ENCODE data around the gene MYL7.

The MYL7 gene

DNA sequence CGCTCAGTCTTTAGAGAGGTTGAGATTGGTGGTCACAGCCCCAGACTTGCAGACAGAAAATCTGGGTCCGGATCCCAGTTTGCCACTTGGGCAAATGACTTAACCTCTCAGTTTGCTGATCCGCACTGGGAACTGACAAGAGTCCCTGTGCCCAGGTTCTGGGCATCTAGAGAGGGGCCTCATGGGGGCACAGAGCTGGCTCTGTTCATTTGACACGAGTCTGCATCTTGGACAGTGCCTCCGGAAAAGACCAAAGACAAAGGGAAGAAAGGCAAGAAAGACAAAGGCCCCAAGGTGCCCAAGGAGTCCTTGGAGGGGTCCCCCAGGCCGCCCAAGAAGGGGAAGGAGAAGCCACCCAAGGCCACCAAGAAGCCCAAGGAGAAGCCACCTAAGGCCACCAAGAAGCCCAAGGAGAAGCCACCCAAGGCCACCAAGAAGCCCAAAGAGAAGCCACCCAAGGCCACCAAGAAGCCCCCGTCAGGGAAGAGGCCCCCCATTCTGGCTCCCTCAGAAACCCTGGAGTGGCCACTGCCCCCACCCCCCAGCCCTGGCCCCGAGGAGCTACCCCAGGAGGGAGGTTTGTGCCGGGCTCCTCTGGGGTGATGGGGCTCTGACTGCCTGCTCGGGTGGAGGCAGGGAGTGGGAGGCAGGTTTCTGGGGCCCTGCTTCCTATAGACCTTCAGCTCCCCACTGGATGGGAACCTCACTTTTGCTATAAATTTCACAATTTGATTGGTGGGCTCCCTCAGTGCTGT, 34.6 kb downstream of the MYL7 start:
- TF ChIP-seq POLR2A (IDR thresholded peaks at IDR 0.05; ENCODE audit: extremely low read depth, insufficient read length) (no peak), MYC (IDR thresholded peaks at IDR 0.05; ENCODE audit: low read depth, low read length) (no peak)
- TF ChIP-seq, protein P1, sequence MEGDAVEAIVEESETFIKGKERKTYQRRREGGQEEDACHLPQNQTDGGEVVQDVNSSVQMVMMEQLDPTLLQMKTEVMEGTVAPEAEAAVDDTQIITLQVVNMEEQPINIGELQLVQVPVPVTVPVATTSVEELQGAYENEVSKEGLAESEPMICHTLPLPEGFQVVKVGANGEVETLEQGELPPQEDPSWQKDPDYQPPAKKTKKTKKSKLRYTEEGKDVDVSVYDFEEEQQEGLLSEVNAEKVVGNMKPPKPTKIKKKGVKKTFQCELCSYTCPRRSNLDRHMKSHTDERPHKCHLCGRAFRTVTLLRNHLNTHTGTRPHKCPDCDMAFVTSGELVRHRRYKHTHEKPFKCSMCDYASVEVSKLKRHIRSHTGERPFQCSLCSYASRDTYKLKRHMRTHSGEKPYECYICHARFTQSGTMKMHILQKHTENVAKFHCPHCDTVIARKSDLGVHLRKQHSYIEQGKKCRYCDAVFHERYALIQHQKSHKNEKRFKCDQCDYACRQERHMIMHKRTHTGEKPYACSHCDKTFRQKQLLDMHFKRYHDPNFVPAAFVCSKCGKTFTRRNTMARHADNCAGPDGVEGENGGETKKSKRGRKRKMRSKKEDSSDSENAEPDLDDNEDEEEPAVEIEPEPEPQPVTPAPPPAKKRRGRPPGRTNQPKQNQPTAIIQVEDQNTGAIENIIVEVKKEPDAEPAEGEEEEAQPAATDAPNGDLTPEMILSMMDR (IDR thresholded peaks at IDR 0.05; ENCODE audit: low read depth, low read length), result no peak
- TF ChIP-seq, protein P2, sequence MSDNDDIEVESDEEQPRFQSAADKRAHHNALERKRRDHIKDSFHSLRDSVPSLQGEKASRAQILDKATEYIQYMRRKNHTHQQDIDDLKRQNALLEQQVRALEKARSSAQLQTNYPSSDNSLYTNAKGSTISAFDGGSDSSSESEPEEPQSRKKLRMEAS (IDR thresholded peaks at IDR 0.05; ENCODE audit: low read depth, low read length), result no peak
- no peak overlapping the region for H3K4me3 ChIP-seq (ENCODE audit: low read depth, low read length)
- DNase-seq (ENCODE audit: low read depth), result no peak

GRCh38 chr7:44105832-44106231, 35.3 kb downstream of the MYL7 start:
- H3K4me3 ChIP-seq (ENCODE audit: low read depth, low read length), result no peak overlapping the region
- no peak for DNase-seq (ENCODE audit: low read depth)
- TF ChIP-seq, protein P1 (IDR thresholded peaks at IDR 0.05; ENCODE audit: low read depth, low read length), result no peak
- TF ChIP-seq, protein P2 (IDR thresholded peaks at IDR 0.05; ENCODE audit: low read depth, low read length), result no peak
- TF ChIP-seq POLR2A (IDR thresholded peaks at IDR 0.05; ENCODE audit: extremely low read depth, insufficient read length) (no peak), MYC (IDR thresholded peaks at IDR 0.05; ENCODE audit: low read depth, low read length) (no peak)

- H3K4me3 ChIP-seq (ENCODE audit: low read depth, low read length), result no peak overlapping the region
These were observed 36.0 kb downstream of the MYL7 start for GRCh38 chr7:44104860-44105771.

GRCh38 chr7:44103923-44104859, 36.9 kb downstream of the MYL7 start, which contains the start of gene AEBP1:
AEBP1 (plus strand) TSS chr7:44104345; CDS start chr7:44104666, 321 bp downstream.
- H3K4me3 ChIP-seq (ENCODE audit: low read depth, low read length), result no peak within 1 kb of the TSS
- no peak for DNase-seq (ENCODE audit: low read depth)
- TF ChIP-seq, protein P2 (IDR thresholded peaks at IDR 0.05; ENCODE audit: low read depth, low read length), result no peak
- TF ChIP-seq POLR2A (IDR thresholded peaks at IDR 0.05; ENCODE audit: extremely low read depth, insufficient read length) (no peak), MYC (IDR thresholded peaks at IDR 0.05; ENCODE audit: low read depth, low read length) (no peak)
- TF ChIP-seq, protein P1 (IDR thresholded peaks at IDR 0.05; ENCODE audit: low read depth, low read length), result no peak

More at GRCh38 chr7:44104860-44105771, 36.0 kb downstream of the MYL7 start:
- no peak for DNase-seq (ENCODE audit: low read depth)
- TF ChIP-seq, protein P1 (IDR thresholded peaks at IDR 0.05; ENCODE audit: low read depth, low read length), result no peak

DNA sequence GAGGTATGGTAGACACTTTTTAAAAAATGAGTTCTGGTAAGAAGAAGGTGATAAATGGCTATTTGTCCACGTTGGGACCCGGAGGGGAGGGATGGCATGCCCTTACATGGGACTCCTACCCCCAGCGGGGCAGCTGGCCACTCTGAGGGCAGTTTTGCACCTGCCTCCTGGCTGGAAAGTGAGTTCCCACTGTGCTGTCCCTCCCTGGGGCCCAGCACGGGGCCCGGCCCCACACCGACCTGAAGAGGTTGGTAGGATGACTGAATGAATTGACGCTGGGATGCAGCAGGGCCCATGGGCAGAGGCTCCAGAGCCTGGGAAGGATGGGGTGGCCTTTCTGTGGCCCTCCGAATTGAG, 37.6 kb downstream of the MYL7 start:
- no peak for DNase-seq (ENCODE audit: low read depth)
- no peak overlapping the region for H3K4me3 ChIP-seq (ENCODE audit: low read depth, low read length)
- no peak for TF ChIP-seq POLR2A (IDR thresholded peaks at IDR 0.05; ENCODE audit: extremely low read depth, insufficient read length)
- TF ChIP-seq MYC (IDR thresholded peaks at IDR 0.05; ENCODE audit: low read depth, low read length), result no peak
- TF ChIP-seq, protein P2 (IDR thresholded peaks at IDR 0.05; ENCODE audit: low read depth, low read length), result no peak
- TF ChIP-seq, protein P1 (IDR thresholded peaks at IDR 0.05; ENCODE audit: low read depth, low read length), result no peak
